Measurements from ENCODE around the gene RPTN.

Gene RPTN, protein sequence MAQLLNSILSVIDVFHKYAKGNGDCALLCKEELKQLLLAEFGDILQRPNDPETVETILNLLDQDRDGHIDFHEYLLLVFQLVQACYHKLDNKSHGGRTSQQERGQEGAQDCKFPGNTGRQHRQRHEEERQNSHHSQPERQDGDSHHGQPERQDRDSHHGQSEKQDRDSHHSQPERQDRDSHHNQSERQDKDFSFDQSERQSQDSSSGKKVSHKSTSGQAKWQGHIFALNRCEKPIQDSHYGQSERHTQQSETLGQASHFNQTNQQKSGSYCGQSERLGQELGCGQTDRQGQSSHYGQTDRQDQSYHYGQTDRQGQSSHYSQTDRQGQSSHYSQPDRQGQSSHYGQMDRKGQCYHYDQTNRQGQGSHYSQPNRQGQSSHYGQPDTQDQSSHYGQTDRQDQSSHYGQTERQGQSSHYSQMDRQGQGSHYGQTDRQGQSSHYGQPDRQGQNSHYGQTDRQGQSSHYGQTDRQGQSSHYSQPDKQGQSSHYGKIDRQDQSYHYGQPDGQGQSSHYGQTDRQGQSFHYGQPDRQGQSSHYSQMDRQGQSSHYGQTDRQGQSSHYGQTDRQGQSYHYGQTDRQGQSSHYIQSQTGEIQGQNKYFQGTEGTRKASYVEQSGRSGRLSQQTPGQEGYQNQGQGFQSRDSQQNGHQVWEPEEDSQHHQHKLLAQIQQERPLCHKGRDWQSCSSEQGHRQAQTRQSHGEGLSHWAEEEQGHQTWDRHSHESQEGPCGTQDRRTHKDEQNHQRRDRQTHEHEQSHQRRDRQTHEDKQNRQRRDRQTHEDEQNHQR

DNA sequence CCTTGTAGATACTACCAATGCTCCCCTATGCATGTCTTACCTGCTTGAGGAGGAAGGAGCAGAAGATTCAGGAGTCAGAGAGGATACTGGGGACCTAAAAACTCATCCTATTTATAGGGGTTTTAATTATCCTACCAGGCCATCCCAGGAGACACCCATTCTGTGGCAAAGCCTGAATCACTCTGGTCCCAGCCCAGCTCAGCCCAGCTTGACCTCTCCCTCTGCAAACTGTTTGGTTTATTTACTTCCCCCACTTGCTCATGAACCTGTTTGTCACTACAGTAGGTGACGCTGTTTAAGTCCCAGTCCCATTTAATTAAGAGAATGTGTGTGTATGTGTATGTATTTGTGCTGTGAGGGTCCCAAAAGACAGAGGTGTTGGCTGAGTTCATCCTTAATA, at the start of gene RPTN:
TSS of gene RPTN (minus strand) at position 85 of the 400 bp plus-strand sequence. CDS start 1,339 bp downstream, outside the sequence.
- no peak for DNase-seq (ENCODE audit: low read depth, low spot score)

DNA sequence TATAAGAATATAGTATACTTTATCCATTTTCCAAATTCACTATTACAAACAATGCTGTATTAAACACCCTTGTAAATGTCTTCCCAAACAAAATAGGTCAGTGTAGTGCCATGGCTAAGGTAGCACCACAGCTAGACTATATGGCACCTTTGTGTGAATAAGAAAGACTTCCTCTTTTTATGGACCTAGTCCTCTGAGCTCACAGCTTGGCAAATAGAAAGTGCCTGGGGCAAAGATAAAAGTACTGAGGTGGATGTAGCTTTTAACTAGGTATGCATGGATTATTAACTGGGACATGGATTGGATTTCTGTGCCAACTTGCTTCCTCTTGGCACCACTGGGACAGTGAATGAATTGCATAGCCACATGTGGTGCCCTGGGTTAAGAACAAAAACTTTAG, 40.0 kb upstream of the RPTN start:
- DNase-seq (ENCODE audit: low read depth, low spot score): no peak

DNA sequence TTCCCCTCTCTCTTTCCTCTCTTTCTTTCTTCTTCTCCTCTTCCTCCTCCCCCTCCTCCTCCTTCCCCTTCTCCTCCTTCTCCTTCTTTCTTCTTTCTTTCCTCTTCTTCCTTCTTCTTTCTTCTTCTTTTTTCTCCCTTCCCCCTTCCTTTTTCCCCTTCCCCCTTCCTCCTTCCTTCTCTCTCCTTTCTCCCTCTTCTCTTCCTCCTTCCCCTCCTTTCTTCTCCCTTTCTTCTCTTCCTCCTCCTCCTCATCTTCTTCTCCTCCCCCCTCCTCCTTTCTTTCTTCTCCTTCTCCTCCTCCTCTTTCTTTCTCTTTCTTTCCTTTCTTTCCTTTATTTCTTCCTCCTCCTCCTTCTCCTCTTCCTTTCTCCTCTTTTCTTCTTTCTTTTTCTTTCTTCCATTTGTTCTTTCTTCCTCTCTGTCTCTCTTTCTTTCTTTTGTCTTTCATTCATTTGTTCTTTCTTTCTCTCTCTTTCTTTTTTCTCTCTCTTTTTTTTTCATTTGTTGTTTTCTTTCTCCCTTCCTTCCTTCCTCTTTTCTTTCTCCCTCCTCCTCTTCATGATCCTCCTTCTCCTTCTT, 38.4 kb upstream of the RPTN start:
- no peak for DNase-seq (ENCODE audit: low read depth, low spot score)

DNA sequence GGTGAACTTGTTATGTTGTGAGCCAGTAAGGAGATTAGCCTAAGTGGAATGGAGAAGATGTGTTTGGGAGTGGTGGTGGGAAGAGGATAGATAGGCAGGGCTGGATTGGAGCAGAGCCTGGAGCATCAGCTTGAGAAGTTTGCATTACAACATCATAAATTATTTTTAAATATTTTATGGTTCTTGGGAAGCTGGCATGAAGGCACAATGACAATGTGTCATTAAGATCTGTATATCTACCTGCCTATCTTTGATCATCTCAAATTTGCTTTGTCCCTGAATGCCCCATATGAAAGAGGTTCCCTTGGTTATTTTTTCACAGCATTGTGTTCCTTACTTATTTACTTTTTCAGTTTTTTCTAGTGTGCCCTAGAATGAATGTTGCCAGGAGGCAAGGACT, 32.7 kb upstream of the RPTN start:
- no peak for DNase-seq (ENCODE audit: low read depth, low spot score)

DNA sequence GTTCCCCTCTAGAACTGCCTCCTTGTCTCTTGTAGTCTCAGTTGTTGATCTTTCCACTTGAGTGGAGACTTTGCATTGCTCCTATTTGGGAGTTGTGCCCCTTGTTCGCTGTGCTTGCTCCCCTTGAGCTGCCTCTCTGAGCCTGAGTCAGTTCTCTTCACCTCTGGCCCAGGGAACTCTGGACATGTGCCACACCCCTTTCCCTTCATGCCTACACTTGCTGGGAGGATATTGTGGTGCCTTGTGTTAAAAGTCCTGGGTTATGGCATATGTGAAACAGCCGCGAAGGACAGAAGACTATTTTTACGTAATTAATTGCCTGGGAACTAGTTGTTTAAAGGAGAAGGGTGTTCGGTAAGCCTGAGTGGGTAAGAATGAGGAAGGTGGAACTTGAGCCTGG, 32.2 kb upstream of the RPTN start:
- no peak for DNase-seq (ENCODE audit: low read depth, low spot score)

DNA sequence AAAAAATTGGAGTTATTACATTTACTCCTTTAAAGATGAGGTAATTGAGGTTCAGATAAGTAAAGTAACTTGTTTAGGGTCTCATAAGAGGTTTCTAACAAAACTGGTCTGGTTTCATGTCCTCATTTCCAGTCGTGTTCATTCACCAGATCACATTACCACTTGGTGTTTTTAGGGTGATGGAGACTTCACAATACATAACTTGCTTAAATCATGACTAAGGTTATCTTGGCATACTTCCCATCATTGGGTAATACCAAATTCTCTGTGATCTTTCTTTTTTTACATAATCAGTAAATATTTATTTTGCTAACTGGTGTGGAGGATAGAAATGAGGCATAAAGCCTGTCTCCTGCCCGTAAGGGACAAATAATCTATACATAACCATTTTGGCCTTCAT, 31.6 kb upstream of the RPTN start:
- no peak for DNase-seq (ENCODE audit: low read depth, low spot score)

DNA sequence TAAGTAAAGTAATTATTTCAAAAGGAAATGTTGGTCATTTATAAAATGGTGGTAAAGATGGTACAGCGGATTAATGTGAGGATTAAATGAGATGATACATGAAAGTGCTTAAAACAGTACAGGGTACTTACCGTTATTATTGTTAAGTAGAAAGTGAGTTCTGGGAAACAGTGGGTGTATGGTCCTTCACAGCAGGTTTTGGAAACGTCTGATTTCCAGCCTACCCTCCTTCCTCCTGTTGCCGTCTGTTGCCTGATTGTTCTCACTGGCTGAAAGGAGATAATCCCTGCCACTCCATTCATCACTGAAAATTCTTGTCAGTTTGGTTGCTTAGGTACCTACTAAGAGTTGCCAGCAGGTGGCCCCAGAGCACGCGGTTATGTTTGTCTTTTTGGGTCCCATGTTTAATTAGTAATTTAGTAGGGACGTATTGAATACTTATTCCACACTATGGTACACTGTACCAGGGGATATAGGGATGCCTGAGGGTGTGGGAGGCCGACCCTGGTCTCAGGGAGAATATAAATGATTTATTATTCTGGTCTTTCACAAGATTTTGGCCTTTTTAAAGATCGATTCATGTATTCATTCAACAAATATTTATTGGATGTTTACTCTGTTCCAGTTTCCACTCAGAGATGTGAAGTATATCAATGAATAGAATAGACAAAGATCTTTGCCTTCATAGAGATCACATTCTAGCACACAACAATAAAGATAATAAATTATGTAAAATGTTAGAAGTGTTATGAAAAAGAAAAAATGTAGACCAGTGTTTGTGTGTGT, 30.8 kb upstream of the RPTN start:
- DNase-seq (ENCODE audit: low read depth, low spot score): peak; percentile 38

DNA sequence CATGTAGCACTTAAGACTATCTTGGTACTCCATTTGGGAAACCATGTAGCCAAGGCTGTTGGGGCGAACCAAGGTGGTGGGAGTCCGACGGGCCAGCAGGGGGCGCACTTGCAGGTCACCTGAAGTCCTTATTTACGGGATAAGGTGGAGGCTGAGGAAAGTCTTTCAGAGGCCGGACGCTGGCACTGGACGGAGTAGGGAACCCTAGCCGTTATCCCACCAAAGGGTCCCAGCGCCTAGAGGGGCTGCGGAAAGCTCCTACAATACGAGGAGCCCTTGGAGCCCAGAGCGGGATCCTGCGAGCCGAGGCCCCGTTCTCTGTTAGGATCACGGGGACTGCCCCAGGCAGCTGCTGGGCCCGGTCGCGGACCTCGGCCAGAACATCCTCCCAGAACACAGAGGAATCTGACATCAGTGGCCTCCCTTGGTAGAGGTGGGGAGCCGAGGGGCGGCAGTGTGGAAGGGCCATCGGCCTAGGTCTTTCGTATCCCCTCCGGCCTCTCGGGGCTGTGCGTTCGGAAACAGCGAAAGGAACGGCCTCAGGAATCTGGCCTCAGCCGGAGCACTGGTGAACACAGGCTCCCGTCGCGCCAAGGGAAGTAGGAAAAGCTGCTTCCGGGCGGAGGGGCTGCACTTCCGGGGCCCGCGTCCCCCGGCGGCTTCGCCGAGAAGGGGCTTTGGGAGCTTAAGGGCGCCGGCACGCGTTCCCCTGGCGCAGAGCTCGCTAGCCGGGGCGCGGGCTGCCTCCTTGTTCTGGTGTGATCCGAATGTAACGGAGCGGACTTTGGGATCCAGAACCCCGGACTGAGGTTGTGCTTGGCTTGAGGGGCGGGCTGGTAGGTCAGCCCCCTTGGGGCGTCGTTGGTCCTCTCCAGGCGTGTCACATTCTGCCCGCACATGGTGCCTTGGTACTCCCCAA, 29.9 kb upstream of the RPTN start:
- DNase-seq (ENCODE audit: low read depth, low spot score): peak; percentile 58

DNA sequence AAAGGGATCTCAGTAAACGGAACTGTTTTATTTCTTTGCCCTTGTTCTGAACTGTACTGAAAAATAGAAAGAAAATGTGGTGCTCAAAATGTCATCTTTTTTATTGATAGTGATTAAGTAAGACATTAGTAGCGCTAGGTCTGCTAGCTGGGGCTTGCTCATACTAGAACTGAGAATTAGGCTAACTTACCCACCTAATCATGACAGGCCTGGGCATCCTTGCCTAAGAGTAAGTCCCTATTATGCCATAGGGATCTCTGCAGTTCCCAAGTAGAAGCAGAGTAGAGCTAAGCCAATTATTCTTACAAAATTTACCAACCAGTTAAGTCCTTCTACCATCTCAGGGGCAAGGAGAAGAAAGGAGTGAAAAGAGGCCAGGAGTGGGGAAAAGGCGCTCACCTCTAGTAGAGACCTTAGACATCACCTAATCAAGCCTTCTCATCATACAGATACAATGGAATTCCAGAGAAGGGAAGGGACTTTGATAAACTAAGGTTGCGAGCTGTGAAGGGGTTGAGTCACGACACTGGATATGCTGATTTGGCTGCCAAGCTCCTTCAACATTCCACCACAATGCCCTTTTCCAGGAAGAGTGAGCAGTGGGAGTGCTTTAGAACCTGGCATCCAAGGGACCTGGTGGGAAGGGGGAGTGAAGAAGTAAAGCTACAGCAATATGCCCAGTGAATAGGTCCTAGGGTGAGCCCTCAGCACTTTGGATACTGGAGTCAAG, 27.7 kb upstream of the RPTN start:
- no peak for DNase-seq (ENCODE audit: low read depth, low spot score)

DNA sequence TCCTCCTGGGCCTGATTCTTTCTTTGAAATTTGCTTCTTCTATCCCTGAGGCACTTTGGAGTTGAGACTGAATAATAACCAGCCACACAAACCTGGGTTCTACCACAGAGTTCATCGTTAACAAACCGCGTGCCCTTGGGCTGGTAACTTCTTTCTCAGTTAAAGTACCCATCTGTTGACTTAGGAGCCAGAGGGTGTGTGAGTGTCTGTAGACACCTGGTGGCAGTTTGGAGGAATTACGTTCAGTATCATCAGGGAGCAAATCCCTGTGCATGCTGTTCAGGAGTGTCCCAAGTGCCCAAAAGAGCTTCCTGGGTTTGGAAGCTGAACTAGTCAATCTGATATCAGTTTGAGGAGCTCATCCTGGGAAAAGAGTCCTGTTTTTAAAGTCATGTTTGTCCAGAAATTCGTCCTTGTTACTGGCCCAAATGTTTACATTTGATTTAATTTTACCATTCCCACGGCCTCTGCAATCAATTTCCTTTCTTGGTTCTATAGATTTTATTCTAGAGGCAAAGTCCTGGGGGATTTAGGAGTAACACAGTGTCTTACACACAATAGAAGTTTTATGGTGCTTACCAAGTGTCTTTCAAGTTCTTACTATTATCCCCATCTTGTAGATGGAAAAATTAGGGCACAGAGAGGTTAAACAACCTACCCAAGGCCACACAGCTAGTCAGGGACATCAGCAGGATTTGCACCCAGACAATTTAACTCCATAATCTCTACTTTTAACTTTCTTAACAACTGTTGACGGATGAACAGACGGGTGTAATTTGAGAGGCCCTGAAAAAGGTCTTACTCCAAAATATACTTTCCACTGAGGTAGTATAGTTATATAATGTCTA, 26.7 kb upstream of the RPTN start:
- peak; percentile 68 for DNase-seq (ENCODE audit: low read depth, low spot score)

DNA sequence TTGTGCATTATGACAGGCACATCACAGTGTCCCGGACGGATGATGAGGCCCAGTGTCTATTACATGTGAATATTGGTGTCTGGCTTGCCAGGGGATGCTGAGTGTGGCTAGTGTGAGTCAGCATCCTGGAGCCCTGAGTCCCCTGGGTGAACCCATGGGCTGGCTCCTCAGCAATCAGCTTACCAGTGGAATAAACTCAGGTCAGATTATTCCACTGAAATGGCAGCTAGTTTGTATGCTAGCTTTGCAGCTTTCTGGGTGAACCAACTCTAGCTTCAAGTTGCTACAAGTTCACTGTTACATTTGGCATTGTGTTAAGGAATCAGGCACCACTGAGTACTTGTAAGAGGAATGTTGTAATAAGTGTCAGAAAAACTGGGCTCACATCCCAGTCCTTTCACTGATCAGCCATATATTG, 23.9 kb upstream of the RPTN start:
- no peak for DNase-seq (ENCODE audit: low read depth, low spot score)

DNA sequence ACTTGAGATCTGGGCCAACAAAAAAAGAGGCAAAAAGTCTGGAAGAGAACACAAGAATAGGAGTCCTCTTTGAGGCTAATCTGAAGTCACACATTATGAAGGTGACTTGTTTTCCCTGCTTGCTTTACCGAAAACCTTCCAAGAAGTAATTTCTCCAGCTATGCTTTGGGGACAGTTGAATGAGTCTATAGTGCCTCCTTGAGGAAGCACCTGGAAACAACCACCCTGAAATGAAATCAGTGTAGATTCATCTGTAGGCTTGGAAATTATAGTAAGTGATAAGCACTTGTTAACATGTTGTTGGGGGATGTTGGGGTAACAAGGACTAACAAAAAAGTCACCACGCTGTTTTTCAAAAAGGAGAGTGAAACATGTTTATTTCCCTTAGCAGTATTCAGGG, 23.4 kb upstream of the RPTN start:
- no peak for DNase-seq (ENCODE audit: low read depth, low spot score)

DNA sequence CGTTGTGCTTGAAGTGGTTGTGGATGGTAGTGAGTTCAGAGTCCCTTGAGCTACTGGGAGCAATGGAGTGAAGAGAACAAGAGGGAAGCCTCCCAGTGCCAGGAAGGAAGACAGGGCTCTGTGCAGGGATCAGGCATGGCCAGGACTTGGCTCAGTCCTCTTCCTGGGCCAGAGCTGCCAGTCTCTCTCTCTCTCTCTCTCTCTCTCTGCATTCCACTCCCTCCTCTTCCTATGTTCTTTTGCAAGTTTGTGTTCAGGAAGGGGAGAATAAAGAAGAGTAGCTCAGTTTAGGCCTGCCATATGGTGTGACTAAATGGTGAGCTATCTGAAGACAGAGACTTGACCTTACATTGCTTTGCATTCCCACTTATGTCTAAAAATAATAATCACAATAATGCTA, 20.5 kb upstream of the RPTN start:
- DNase-seq (ENCODE audit: low read depth, low spot score): no peak

DNA sequence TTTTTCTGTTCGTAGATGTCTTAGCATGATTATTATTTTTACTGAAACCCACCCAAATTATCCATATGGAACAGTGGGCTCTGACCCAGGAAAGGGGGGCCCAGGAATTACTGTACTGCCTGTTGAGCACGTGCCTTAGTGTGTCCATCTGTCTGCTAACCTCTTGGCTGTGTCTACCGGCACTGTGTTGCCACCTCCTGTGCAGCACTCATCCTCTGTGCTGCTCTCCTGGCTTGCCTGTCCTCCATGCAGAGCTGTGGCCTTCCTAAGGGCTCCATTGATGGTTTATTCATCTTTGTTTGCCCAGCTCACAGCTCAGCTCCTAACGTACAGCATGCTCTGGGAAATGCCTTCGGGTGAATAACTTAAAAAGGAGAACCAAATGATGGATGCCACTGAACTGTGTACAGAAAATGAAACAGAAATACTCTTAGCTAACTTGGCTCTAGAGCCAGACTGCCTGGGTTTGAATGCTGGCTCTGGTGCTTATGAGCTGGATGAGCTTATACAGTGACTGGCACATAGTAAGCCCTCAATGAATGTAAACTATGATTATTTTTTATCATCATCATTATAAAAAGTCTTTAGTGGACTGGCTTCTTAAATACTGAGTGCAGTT, 11.4 kb upstream of the RPTN start:
- no peak for DNase-seq (ENCODE audit: low read depth, low spot score)

DNA sequence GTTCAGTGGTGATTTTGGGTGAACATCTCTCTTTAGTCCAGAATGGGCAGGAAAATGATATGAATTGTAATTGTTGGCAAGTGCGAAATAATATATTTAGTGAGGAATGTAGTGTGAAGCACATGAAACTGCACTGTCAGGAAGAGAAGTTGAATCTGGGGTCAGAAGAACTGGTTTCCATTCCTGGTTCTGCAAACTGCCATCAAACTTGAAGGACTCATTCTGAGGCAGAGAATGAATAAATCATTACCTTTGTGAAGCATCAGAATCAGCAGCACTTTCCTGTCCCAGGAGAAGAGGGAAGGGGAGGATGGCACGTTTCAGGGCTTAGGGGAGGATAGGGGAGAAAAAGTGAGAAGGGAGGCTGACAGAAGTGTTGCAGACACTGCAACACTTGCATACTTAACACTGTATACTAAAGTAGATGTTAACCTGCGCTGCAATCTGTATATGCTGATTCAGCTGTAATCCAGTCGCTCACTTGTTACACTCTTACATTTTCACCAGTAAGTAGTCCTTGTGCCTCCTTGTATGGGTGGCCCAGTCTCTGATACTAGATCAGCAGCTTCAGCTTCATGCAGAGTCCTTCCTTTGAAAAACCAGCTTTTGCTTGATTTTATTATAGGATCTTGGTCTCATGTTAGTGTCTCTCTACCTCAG, 10.5 kb upstream of the RPTN start:
- DNase-seq (ENCODE audit: low read depth, low spot score): no peak

DNA sequence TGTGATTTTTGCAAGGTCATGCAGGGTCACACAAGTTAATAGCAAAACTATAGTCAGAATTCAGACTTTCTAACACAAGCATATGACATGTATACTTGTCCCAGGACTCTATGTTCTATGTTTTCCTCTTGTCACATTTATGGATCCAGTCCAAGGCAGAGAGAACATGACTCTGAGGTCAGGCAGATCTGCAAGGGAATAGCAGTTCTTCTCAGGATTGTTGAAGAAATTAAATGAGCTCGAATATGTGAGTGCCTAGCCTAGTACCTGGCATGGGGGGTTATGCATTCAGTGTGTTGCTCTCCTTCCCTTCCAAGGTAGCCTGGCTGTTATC, 9.5 kb upstream of the RPTN start:
- no peak for DNase-seq (ENCODE audit: low read depth, low spot score)

DNA sequence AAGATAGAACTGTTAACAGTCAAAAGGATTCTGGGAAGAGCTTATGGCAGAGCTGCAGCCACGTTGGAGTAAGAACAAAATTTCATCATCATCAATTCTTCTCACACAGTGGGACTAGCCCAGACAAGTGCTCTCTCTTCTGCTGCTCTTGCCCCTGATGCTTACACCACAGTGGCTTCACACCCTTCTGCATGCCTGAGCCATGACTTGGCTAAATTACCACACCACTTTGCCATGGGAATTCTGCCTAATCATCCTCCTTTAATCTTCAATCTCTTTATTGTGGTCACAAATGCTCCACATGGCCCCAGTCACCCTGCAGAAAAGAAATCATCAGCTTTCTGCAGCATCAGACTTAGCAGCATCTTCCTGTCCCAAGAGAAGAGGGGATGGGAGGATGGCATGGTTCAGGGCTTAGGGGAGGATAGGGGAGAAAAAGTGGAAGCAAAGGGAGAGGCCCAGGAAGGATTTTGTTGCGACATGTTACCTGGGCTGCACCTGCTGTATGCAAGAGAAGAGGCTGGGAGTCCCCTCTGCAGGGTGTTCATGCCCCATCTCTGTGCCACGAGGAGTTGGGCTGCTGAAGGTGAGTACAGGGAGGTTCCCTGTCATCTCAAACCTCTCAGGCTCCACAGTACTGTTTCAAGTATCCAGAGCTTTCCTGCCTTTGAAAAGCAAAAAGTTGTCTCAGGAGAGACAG, 9.0 kb upstream of the RPTN start:
- no peak for DNase-seq (ENCODE audit: low read depth, low spot score)

DNA sequence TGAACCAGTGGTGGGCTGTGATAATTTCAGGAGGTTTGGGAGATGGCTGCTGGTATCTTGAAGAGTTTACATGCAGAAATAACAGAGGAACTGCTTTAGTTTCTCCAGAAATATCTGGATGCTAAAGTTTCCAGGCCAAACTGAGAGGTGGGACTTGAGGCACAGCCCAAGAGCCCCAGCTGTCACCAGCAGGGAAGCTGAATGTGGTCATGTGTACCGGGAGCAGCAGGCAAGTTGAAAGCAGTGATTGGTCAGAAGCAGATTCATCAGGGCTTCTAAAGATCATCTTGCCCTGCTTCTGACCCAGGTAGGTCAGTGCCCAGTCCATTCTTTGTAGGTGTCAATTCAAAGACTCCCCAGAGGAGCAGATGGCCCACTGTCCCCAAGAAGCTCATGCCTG, 7.9 kb upstream of the RPTN start:
- DNase-seq (ENCODE audit: low read depth, low spot score): no peak

Measured in ELF-1 (cell line).